GM20000 (cell line): ENCODE results near the gene FOXG1.

Experiments
- DNase-seq: peaks from one replicate; pipeline ENCODE4 v3.0.0; 2012; ENCODE audit warnings: low spot score
- TF ChIP-seq, protein P1 (sequence below): IDR thresholded peaks from 2 replicates; pipeline ENCODE4 v1.5.1; 2012; ENCODE audit warnings: mild to moderate bottlenecking, control low read depth; ENCODE audit errors: extremely low read depth, missing control alignments

The FOXG1 gene

DNA sequence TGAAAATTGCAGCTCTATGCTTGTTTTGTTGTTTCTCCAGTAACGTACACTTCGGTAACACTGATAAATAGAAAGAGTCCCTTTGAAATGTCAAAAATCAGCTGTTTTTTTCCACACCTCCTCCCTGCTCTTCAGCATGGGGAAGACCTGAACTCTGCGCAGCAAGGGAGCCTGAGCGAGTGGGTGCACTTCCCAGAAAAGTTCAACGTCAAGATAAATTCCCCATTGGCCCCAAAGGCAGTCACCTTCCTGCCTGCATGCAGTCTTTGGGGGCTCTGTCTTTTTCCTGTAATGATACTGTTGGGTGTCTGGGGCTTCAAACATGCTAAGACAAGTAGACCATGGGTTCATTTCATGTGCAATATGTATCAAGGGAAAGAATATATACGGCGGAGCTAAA, 8.8 kb upstream of the FOXG1 start:
- TF ChIP-seq, protein P1, sequence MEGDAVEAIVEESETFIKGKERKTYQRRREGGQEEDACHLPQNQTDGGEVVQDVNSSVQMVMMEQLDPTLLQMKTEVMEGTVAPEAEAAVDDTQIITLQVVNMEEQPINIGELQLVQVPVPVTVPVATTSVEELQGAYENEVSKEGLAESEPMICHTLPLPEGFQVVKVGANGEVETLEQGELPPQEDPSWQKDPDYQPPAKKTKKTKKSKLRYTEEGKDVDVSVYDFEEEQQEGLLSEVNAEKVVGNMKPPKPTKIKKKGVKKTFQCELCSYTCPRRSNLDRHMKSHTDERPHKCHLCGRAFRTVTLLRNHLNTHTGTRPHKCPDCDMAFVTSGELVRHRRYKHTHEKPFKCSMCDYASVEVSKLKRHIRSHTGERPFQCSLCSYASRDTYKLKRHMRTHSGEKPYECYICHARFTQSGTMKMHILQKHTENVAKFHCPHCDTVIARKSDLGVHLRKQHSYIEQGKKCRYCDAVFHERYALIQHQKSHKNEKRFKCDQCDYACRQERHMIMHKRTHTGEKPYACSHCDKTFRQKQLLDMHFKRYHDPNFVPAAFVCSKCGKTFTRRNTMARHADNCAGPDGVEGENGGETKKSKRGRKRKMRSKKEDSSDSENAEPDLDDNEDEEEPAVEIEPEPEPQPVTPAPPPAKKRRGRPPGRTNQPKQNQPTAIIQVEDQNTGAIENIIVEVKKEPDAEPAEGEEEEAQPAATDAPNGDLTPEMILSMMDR: no peak
- DNase-seq: no peak

DNA sequence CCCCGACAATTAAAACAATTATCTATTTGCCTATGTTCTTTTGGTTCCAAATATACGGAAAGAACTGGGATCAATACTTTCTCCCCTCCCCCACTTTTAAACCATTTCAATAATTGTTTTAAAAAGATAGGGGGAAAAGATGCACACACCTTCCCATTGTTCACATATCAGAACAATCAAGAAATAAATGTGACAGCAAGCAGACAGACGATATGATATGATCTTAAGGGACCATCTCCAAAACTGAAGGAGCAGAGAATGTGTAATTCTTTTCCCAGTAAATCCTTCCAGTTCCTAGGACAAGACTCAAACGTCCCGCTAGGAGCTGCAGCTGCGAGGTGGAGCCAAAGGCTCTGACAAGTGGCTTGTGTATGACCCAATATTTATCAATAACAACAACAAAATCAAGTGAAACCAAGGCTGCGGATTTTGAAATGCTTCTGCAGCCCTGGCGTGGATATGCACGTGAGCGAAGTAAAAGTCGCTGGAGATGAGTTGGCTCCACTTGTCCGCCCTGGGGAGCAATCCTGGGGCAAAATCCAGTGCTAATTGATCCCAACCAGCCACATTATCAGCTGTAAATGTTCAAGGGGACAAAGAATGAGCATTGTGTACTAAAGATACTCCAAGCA, 8.2 kb upstream of the FOXG1 start:
- peak; percentile 2 for DNase-seq
- TF ChIP-seq, protein P1: no peak

DNA sequence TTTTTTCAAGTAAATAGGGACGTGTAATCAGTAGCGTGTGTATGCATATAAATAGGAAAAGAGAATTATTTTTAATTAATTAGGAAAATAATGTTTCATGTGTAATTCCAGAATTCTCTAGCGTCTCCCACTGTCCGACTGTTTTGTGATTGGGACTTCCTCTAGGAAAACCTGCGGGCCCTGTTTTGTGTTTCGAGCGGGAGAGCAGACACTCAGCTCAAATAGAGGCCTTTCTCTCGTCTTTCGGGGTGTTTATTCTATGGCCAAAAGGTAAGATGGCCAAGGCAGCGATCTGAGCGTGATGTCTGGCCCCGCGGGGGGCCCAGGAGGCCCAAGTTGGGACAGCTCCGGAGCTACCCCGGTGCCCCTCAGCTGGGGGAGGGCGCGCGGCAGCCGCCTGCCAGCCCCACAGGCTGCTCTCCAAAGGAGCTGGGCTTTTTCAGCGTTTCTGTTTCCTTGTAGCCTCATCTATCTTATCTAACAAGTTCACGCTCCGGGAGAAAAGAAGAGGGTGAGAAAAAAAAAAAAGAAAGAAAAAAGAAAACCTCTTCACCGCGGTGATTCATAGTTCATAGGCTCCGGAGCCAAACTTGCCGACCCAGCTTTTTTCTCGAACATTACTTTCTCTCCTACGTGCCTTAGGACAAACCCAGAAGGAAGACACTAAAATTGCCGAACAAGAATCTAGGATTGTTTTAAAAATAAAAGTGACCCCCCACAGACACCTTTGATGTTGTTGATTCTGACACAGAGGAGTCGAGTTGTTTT, 7.5 kb upstream of the FOXG1 start:
- TF ChIP-seq, protein P1: no peak
- DNase-seq: peak; percentile 10

DNA sequence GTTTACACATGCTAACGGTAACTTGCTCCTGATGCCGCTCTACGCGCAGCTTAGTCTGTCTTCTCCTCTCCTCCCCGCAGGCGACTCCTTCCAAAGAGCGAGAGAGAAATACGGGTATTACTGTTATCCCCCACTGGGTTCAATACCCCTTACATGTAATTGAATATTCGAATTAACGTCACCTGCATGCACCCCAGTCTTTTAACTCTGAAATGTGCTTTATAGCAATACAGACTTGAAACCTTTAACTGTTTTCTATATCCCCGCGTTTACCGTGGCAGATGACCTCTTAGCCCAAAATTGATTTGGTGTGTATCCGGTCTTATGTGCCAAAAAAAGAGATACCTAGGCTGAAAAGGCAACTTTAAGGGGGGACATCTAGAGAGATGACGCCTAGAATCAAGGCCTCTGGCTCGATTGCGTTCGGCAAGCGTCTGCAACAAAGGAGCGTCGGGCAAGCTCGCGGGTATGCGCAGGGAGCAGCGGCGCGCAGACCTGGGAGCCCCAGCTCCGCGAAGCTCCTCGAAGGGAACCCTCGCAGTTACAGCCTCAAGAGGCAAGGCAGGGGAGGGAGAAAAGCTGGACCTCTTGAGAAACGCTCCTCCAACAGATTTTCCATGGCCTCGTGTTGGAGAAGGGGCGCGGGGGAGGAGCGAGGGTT, 6.8 kb upstream of the FOXG1 start:
- DNase-seq: peak; percentile 9

DNA sequence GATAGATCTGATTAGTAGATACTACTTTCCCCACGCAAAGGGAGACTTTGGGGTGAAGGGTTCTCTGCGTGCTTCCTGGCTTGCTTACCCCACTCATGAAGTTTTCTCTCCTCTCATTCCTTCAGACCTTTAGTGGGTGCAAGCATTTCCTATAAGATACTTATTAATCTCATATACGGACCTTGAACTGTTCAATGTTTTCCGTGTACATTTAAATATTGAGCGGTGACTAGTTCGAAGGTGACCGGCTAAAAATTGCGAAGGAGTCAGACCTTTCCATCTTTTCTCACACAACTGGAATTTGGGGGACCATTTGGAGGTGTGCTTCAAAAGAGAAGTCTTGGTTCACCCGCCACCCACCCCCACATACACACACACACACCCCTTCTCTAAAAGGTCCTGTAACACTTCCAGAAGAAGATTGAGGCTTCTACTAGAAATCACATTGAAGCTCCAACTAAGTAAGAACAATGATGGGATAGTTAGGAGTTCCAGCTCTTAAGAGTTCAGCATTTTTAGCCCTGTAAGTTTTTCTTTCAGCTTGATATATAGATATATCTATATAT, 6.1 kb upstream of the FOXG1 start:
- TF ChIP-seq, protein P1: no peak
- DNase-seq: peak; percentile 6

More for the DNA sequence above, 6.8 kb upstream of the FOXG1 start:
- TF ChIP-seq, protein P1: no peak

DNA sequence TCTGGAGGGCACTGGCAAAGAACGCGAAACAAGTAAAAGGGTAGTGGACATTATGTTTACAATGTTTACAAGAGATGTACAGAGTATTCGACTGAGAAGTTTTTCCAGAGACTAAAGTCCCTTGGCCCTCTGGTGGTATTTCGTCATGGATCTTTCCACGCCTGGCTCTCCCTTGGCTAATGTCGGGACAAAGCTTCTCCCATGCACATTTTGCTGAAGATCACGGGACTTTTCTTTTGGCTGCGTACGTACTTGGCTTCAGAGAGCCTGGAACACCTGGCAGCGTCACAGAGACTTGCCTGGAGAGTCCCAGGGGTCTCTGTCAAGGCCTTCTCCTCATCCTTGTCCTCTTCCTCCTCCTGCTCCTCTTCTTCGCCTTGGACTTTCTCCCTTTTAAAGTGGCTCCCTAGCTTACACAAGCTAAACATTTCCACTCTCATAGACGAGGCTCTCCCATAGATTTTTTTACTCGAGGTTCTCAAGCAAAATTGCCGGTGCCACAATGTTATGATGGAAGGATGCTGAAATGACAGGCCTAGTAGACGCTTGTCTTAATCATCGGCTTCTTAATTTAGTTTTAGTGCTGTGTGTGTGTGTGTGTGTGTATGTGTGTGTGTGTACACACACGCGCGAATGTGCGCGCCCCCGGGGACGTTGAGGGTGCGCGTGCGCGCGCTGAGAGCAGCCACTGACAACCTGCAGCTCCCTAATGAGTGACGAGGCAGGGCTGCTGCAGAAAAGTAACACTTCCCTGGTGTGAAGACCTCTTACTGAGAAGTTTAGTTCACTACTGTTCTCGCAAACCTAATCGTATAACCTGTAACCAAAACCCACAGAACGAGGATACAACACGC, 4.9 kb upstream of the FOXG1 start:
- TF ChIP-seq, protein P1: no peak

More for the DNA sequence above, 4.9 kb upstream of the FOXG1 start:
- DNase-seq: peak; percentile 4
